K562 (cell line): Measurements from ENCODE around the gene IGLON5. TPM values are rescaled to one million over a fixed set of nuclear protein-coding genes. Genes with fewer than 3 reads are reported as not detected.
A peak's percentile ranks its signal among the peaks of the same experiment; 100 is the strongest.

ENCODE experiments used
- ADNP ChIP-seq: fragments of 200-800 bp; sonication (Bioruptor generic); IDR thresholded peaks from 2 replicates; pipeline ENCODE4 v1.6.1; 2016; ENCODE audit warnings: missing genetic modification characterization, missing compliant biosample characterization
- CHD1 ChIP-seq: fragments of 200-600 bp; sonication (generic); IDR thresholded peaks from one replicate; pipeline ENCODE4 v1.6.1; 2012; ENCODE audit warnings: mild to moderate bottlenecking, moderate library complexity, low read length, inconsistent platforms
- CREM ChIP-seq: IDR thresholded peaks from 2 replicates; pipeline ENCODE4 v1.6.1; 2014; ENCODE audit warnings: antibody characterized with exemption, low read depth
- E2F6 ChIP-seq, 2 experiments: IDR thresholded peaks; 2 replicates each; pipeline ENCODE4 v1.6.1; 2011; ENCODE audit warnings: borderline replicate concordance in 1 of 2, control low read depth in 1 of 2, low read depth in 1 of 2, low read length in 1 of 2, mild to moderate bottlenecking in 1 of 2, mixed read lengths in 1 of 2, moderate library complexity in 1 of 2; ENCODE audit not compliant: insufficient read depth in 1 of 2, insufficient read length in 1 of 2, poor library complexity in 1 of 2, severe bottlenecking in 1 of 2; ENCODE audit errors: extremely low read depth in 1 of 2
- EGR1 ChIP-seq: fragments of 450-650 bp; conservative IDR thresholded peaks from 2 replicates; pipeline ENCODE4 v1.6.1; 2017; ENCODE audit warnings: mild to moderate bottlenecking
- ELK1 ChIP-seq: sonication (generic); formaldehyde crosslinking; IDR thresholded peaks from 2 replicates; pipeline ENCODE4 v1.8.1; 2022; ENCODE audit warnings: missing genetic modification reagents
- EWSR1 ChIP-seq: fragments of 450-650 bp; IDR thresholded peaks from 2 replicates; pipeline ENCODE4 v1.6.1; 2018; ENCODE audit warnings: borderline replicate concordance, mild to moderate bottlenecking, low read depth, moderate library complexity; ENCODE audit not compliant: partially characterized antibody
- HNRNPK ChIP-seq: fragments of 200-400 bp; formaldehyde crosslinking; IDR thresholded peaks from one replicate; pipeline ENCODE4 v1.6.1; 2018; ENCODE audit warnings: mild to moderate bottlenecking, low read depth, low read length; ENCODE audit not compliant: poor library complexity, severe bottlenecking
- ILF3 ChIP-seq: fragments of 450-650 bp; IDR thresholded peaks from 2 replicates; pipeline ENCODE4 v1.6.1; 2018; ENCODE audit warnings: antibody characterized with exemption, mild to moderate bottlenecking, moderate library complexity, borderline replicate concordance
- KLF1 ChIP-seq: fragments of 450-650 bp; IDR thresholded peaks from 2 replicates; pipeline ENCODE4 v1.6.1; 2016; ENCODE audit warnings: missing genetic modification characterization, missing compliant biosample characterization
- MCM2 ChIP-seq: fragments of 450-650 bp; IDR thresholded peaks from 2 replicates; pipeline ENCODE4 v1.6.1; 2017; ENCODE audit warnings: low read depth, mild to moderate bottlenecking
- MEIS2 ChIP-seq: fragments of 450-650 bp; IDR thresholded peaks from 2 replicates; pipeline ENCODE4 v1.6.1; 2014; ENCODE audit warnings: mild to moderate bottlenecking; ENCODE audit not compliant: partially characterized antibody
- MXD1 ChIP-seq: fragments of 250-450 bp; sonication (Bioruptor Pico); IDR thresholded peaks from 2 replicates; pipeline ENCODE4 v1.8.0; 2021; ENCODE audit warnings: borderline replicate concordance, mild to moderate bottlenecking, moderate library complexity; ENCODE audit not compliant: poor library complexity, severe bottlenecking
- NBN ChIP-seq: fragments of 450-650 bp; IDR thresholded peaks from 2 replicates; pipeline ENCODE4 v1.6.1; 2016; ENCODE audit warnings: low read depth, mild to moderate bottlenecking
- OTX1 ChIP-seq: fragments of 450-650 bp; formaldehyde crosslinking; IDR thresholded peaks from 2 replicates; pipeline ENCODE4 v1.4.0; 2022; ENCODE audit warnings: mild to moderate bottlenecking
- POLR2AphosphoS2 ChIP-seq: IDR thresholded peaks from 2 replicates; pipeline ENCODE4 v1.6.1; 2012; ENCODE audit warnings: low read length, improper control_type of control experiment
- PTTG1 ChIP-seq: fragments of 450-650 bp; IDR thresholded peaks from 2 replicates; pipeline ENCODE4 v1.6.1; 2016; ENCODE audit warnings: low read depth, mild to moderate bottlenecking, missing genetic modification characterization, missing compliant biosample characterization
- RCOR1 ChIP-seq, 2 experiments: IDR thresholded peaks; 2 replicates each; pipeline ENCODE4 v1.6.1; 2012; ENCODE audit warnings: low read depth in 2 of 2, low read length in 2 of 2, borderline replicate concordance in 1 of 2, improper control_type of control experiment in 1 of 2
- RFX1 ChIP-seq: fragments of 450-650 bp; IDR thresholded peaks from 2 replicates; pipeline ENCODE4 v1.6.1; 2016; ENCODE audit warnings: mild to moderate bottlenecking, moderate library complexity
- SMAD3 ChIP-seq: fragments of 450-650 bp; formaldehyde crosslinking; conservative IDR thresholded peaks from 2 replicates; pipeline ENCODE4 v1.4.0; 2020; ENCODE audit warnings: mild to moderate bottlenecking
- SMARCE1 ChIP-seq: fragments of 450-650 bp; IDR thresholded peaks from 2 replicates; pipeline ENCODE4 v1.7.1; 2016; ENCODE audit warnings: mild to moderate bottlenecking
- THRAP3 ChIP-seq: fragments of 450-650 bp; IDR thresholded peaks from 2 replicates; pipeline ENCODE4 v1.6.1; 2016; ENCODE audit warnings: mild to moderate bottlenecking, inconsistent platforms, borderline replicate concordance
- XRCC5 ChIP-seq: fragments of 200-400 bp; formaldehyde crosslinking; IDR thresholded peaks from 2 replicates; pipeline ENCODE4 v1.6.1; 2017; ENCODE audit warnings: low read depth, mild to moderate bottlenecking, low read length
- ZBTB1 ChIP-seq: sonication (generic); formaldehyde crosslinking; IDR thresholded peaks from 2 replicates; pipeline ENCODE4 v1.8.1; 2023; ENCODE audit warnings: missing genetic modification reagents, low read depth, mild to moderate bottlenecking, borderline replicate concordance
- ZNF124 ChIP-seq: sonication (generic); formaldehyde crosslinking; IDR thresholded peaks from 2 replicates; pipeline ENCODE4 v1.8.1; 2022; ENCODE audit warnings: missing genetic modification reagents
- ZNF175 ChIP-seq: fragments of 200-800 bp; sonication (Bioruptor generic); IDR thresholded peaks from 2 replicates; pipeline ENCODE4 v1.6.1; 2016; ENCODE audit warnings: low read depth, mild to moderate bottlenecking, missing genetic modification characterization, missing compliant biosample characterization
- ZNF384 ChIP-seq: IDR thresholded peaks from 2 replicates; pipeline ENCODE4 v1.6.1; 2012; ENCODE audit warnings: low read depth, low read length, improper control_type of control experiment
- ZNF436 ChIP-seq: fragments of 250-450, 450-650 bp; sonication (Bioruptor Pico); formaldehyde crosslinking; IDR thresholded peaks from 2 replicates; pipeline ENCODE4 v1.7.0; 2020; ENCODE audit warnings: mild to moderate bottlenecking
- ZNF764 ChIP-seq: fragments of 250-450 bp; sonication (Bioruptor Pico); IDR thresholded peaks from 2 replicates; pipeline ENCODE4 v1.4.0; 2020; ENCODE audit warnings: low read depth, mild to moderate bottlenecking, moderate library complexity
- ZNF785 ChIP-seq: fragments of 250-450 bp; sonication (Bioruptor Pico); IDR thresholded peaks from 2 replicates; pipeline ENCODE4 v1.4.0; 2020; ENCODE audit warnings: mild to moderate bottlenecking
- polyA plus RNA-seq, 8 experiments: library from polyadenylated mRNA; depleted of rRNA in 4 of 8; stranded (reverse) in 5 of 8; unstranded in 3 of 8; fragments of >200 nt; fragmentation: Nextera tagmentation in 2 of 8; fragmentation: Illumina TruSeq in 1 of 8; extraction: Ambion mirVana in 2 of 8; extraction: Trizol in 1 of 8; gene quantifications; 2 replicates each; pipeline versions ENCODE4 v1.2.1 to v1.2.3, GENCODE V29; 2011 to 2014; ENCODE audit warnings: inconsistent platforms in 1 of 8, missing spikeins in 1 of 8
- total RNA-seq, 7 experiments: library from RNA; depleted of rRNA in 6 of 7; stranded (reverse); fragments of >200 nt in 6 of 7; fragmentation: Illumina TruSeq in 2 of 7; extraction: Trizol in 2 of 7; gene quantifications; 2 replicates each; pipeline versions ENCODE4 v1.2.1 to v1.2.3, GENCODE V29; 2011 to 2021; ENCODE audit warnings: low replicate concordance in 1 of 7

IGLON5 gene
- total and polyA plus RNA-seq, 9 of the 15 experiments (the other 6 are each of a cell fraction or from before 2014, with no cell fraction given) = 0.03 to 0.22 (median 0.14) TPM; not detected in 2

GRCh38 chr19:51365965-51366388 lies 54.5 kb downstream of the IGLON5 start, which contains the start of gene ETFB (continued):
- no peak for TF ChIP-seq ELK1
- TF ChIP-seq ZBTB1 (CRISPR knock-in tag) = peak; percentile 9; the same call in 1 of the 2 replicates
- no peak for TF ChIP-seq MEIS2
- TF ChIP-seq ZNF124 (CRISPR knock-in tag) = no peak
- no peak for TF ChIP-seq ZNF384
- no peak for TF ChIP-seq CREM
- TF ChIP-seq PTTG1 (tag) = no peak
- TF ChIP-seq RCOR1 (IDR thresholded peaks at IDR 0.05; ENCODE audit: borderline replicate concordance in 1 of 2, low read depth in 2 of 2, low read length in 2 of 2) = no peak
- TF ChIP-seq POLR2AphosphoS2 = no peak
- TF ChIP-seq MCM2 = no peak
- TF ChIP-seq CHD1 = no peak
- no peak for TF ChIP-seq SMAD3 (CRISPR knock-in tag)
- no peak for TF ChIP-seq HNRNPK
- no peak for TF ChIP-seq ILF3
- TF ChIP-seq SMARCE1 = no peak
- TF ChIP-seq ZNF175 (CRISPR knock-in tag) = no peak
- TF ChIP-seq NBN = no peak
- no peak for TF ChIP-seq KLF1 (tag)
- TF ChIP-seq EWSR1 = no peak
- TF ChIP-seq ADNP (tag) = no peak
- no peak for TF ChIP-seq EGR1
- TF ChIP-seq ZNF785 = no peak
- TF ChIP-seq ZNF764 (CRISPR knock-in tag) = no peak
- TF ChIP-seq RFX1 = no peak
- TF ChIP-seq MXD1 = peak; percentile 6
- no peak for TF ChIP-seq OTX1 (CRISPR knock-in tag)
- no peak for TF ChIP-seq THRAP3
- TF ChIP-seq E2F6 (IDR thresholded peaks at IDR 0.05; ENCODE audit: borderline replicate concordance in 1 of 2, extremely low read depth in 1 of 2, insufficient read depth in 1 of 2, insufficient read length in 1 of 2, low read depth in 1 of 2, low read length in 1 of 2, poor library complexity in 1 of 2, severe bottlenecking in 1 of 2) = peak in 1 of 2 experiments; percentile 3
- no peak for TF ChIP-seq XRCC5
- no peak for TF ChIP-seq ZNF436
